ENCODE measurements around the gene INTS6. TPM values are rescaled to one million over a fixed set of nuclear protein-coding genes. Genes with fewer than 3 reads are reported as not detected.

The INTS6 gene
- polyA plus RNA-seq, 1 donor (not counting 4 experiments of a cell fraction or from before 2014, with no cell fraction given): 44.2 TPM

- FAIRE-seq (no peak), DNase-seq (ENCODE audit: low read depth, low spot score) (no peak)
- H3K4me1 ChIP-seq (ENCODE audit: control insufficient read depth, extremely low read depth, insufficient read depth, low read length): peaks cover 13% of the 10 kb centered on the region
- peak overlapping the region; percentile 24 for H3K27ac ChIP-seq (ENCODE audit: control insufficient read depth, insufficient read depth, low read length)
- H3K79me2 ChIP-seq (ENCODE audit: control insufficient read depth, insufficient read depth, low read length): no peaks in the 10 kb centered on the region
- H3K4me3 ChIP-seq (ENCODE audit: control insufficient read depth in 2 of 3, extremely low read depth in 1 of 3, insufficient read depth in 2 of 3, low read depth in 1 of 3, low read length in 3 of 3): no peak overlapping the region
- H3K9me1 ChIP-seq (ENCODE audit: control insufficient read depth, extremely low read depth, insufficient read depth, low read length): no peaks in the 10 kb centered on the region
- no peaks in the 10 kb centered on the region for H3K27me3 ChIP-seq (ENCODE audit: control insufficient read depth, extremely low read depth, insufficient read depth, low read length)
- H3K9me3 ChIP-seq (ENCODE audit: control insufficient read depth, low read depth, low read length): no peaks in the 10 kb centered on the region
- H2AFZ ChIP-seq (ENCODE audit: control insufficient read depth, low read length): no peak overlapping the region
- no peak for TF ChIP-seq CTCF (optimal IDR thresholded peaks at IDR 0.05 in 1 of 3, IDR thresholded peaks at IDR 0.05 in 1 of 3, conservative IDR thresholded peaks at IDR 0.05 in 1 of 3; ENCODE audit: extremely low read depth in 1 of 3, insufficient read depth in 2 of 3, low read length in 3 of 3)
- no peak for TF ChIP-seq EZH2 (IDR thresholded peaks at IDR 0.05; ENCODE audit: low read length)
- no peak overlapping the region for H3K9ac ChIP-seq (ENCODE audit: control insufficient read depth, extremely low read depth, insufficient read depth, low read length)
- H3K36me3 ChIP-seq (ENCODE audit: control insufficient read depth in 2 of 2, extremely low read depth in 1 of 2, insufficient read depth in 2 of 2, low read length in 2 of 2): no peaks in the 10 kb centered on the region
- no peaks in the 10 kb centered on the region for H4K20me1 ChIP-seq (ENCODE audit: control insufficient read depth, extremely low read depth, insufficient read depth, low read length)
- dilution Hi-C loops (cut with MboI; ENCODE audit: extremely low pct_ligation_motif_present, low sequenced_read_pairs): no loop called here
- peak overlapping the region; percentile 36 for H3K4me2 ChIP-seq (ENCODE audit: control insufficient read depth, extremely low read depth, insufficient read depth, low read depth, low read length)
These were observed 48.8 kb upstream of the INTS6 start for GRCh38 chr13:51501592-51502152.

- H3K36me3 ChIP-seq (ENCODE audit: control insufficient read depth in 2 of 2, extremely low read depth in 1 of 2, insufficient read depth in 2 of 2, low read length in 2 of 2): no peaks in the 10 kb centered on the region
- peaks cover 13% of the 10 kb centered on the region for H3K4me1 ChIP-seq (ENCODE audit: control insufficient read depth, extremely low read depth, insufficient read depth, low read length)
- no peaks in the 10 kb centered on the region for H4K20me1 ChIP-seq (ENCODE audit: control insufficient read depth, extremely low read depth, insufficient read depth, low read length)
- no peaks in the 10 kb centered on the region for H3K9me3 ChIP-seq (ENCODE audit: control insufficient read depth, low read depth, low read length)
- no peak for TF ChIP-seq CTCF (optimal IDR thresholded peaks at IDR 0.05 in 1 of 3, IDR thresholded peaks at IDR 0.05 in 1 of 3, conservative IDR thresholded peaks at IDR 0.05 in 1 of 3; ENCODE audit: extremely low read depth in 1 of 3, insufficient read depth in 2 of 3, low read length in 3 of 3)
- TF ChIP-seq EZH2 (IDR thresholded peaks at IDR 0.05; ENCODE audit: low read length): no peak
- dilution Hi-C loops (cut with MboI; ENCODE audit: extremely low pct_ligation_motif_present, low sequenced_read_pairs): no loop called here
- no peak overlapping the region for H3K4me3 ChIP-seq (ENCODE audit: control insufficient read depth in 2 of 3, extremely low read depth in 1 of 3, insufficient read depth in 2 of 3, low read depth in 1 of 3, low read length in 3 of 3)
- no peak overlapping the region for H3K4me2 ChIP-seq (ENCODE audit: control insufficient read depth, extremely low read depth, insufficient read depth, low read depth, low read length)
- H3K79me2 ChIP-seq (ENCODE audit: control insufficient read depth, insufficient read depth, low read length): no peaks in the 10 kb centered on the region
- H3K9ac ChIP-seq (ENCODE audit: control insufficient read depth, extremely low read depth, insufficient read depth, low read length): no peak overlapping the region
- FAIRE-seq (no peak), DNase-seq (ENCODE audit: low read depth, low spot score) (no peak)
- no peaks in the 10 kb centered on the region for H3K27me3 ChIP-seq (ENCODE audit: control insufficient read depth, extremely low read depth, insufficient read depth, low read length)
- no peak overlapping the region for H3K27ac ChIP-seq (ENCODE audit: control insufficient read depth, insufficient read depth, low read length)
- no peak overlapping the region for H2AFZ ChIP-seq (ENCODE audit: control insufficient read depth, low read length)
- H3K9me1 ChIP-seq (ENCODE audit: control insufficient read depth, extremely low read depth, insufficient read depth, low read length): no peaks in the 10 kb centered on the region
These were observed 48.3 kb upstream of the INTS6 start for GRCh38 chr13:51501096-51501495.

Data from keratinocyte (primary cell).